GM10248 (cell line): Measurements from ENCODE around the gene DYRK1B.
A peak's percentile ranks its signal among the peaks of the same experiment; 100 is the strongest.

Experiments used
- CTCF ChIA-PET: fragments of 300-600 bp; sonication (Branson Sonifier 250); formaldehyde crosslinking; extraction: SDS; loops from one replicate; lab custom pipeline; 2021; ENCODE audit warnings: antibody characterized with exemption; lab: Yijun Ruan, JAX
- POLR2A ChIA-PET: fragments of 350-650 bp; sonication (Branson Sonifier 250); formaldehyde crosslinking; extraction: SDS; loops from one replicate; lab custom pipeline; 2020; ENCODE audit warnings: antibody characterized with exemption; lab: Yijun Ruan, JAX
- DNase-seq: peaks from one replicate; pipeline ENCODE4 v3.0.0; 2012; ENCODE audit errors: extremely low spot score
- TF ChIP-seq, protein P1 (sequence below): IDR thresholded peaks from 2 replicates; pipeline ENCODE4 v1.5.1; 2012; ENCODE audit warnings: mild to moderate bottlenecking, low read depth; ENCODE audit errors: extremely low read depth, missing control alignments, control extremely low read depth

The DYRK1B gene

GRCh38 chr19:39805104-39805503 is 28.9 kb downstream of the DYRK1B start:
- CTCF ChIA-PET: interaction anchor here (1.2 to 7.8 kb wide), 4 partner anchors 10 to 39 kb away, joined by 3 to 34 read pairs (median 17); partner anchors contain the start of gene FBL
- POLR2A ChIA-PET: no interaction called here
- DNase-seq: no peak
- TF ChIP-seq, protein P1, sequence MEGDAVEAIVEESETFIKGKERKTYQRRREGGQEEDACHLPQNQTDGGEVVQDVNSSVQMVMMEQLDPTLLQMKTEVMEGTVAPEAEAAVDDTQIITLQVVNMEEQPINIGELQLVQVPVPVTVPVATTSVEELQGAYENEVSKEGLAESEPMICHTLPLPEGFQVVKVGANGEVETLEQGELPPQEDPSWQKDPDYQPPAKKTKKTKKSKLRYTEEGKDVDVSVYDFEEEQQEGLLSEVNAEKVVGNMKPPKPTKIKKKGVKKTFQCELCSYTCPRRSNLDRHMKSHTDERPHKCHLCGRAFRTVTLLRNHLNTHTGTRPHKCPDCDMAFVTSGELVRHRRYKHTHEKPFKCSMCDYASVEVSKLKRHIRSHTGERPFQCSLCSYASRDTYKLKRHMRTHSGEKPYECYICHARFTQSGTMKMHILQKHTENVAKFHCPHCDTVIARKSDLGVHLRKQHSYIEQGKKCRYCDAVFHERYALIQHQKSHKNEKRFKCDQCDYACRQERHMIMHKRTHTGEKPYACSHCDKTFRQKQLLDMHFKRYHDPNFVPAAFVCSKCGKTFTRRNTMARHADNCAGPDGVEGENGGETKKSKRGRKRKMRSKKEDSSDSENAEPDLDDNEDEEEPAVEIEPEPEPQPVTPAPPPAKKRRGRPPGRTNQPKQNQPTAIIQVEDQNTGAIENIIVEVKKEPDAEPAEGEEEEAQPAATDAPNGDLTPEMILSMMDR: no peak

GRCh38 chr19:39802958-39803357 is 31.0 kb downstream of the DYRK1B start:
- TF ChIP-seq, protein P1: no peak
- ChIA-PET POLR2A (no interaction called here), CTCF (interaction anchor here (0.7 to 7.8 kb wide), 4 partner anchors 11 to 130 kb away, joined by 3 to 34 read pairs (median 15); partner anchors contain the start of gene FBL)
- DNase-seq: no peak

GRCh38 chr19:39797083-39797482 is 36.9 kb downstream of the DYRK1B start:
- ChIA-PET POLR2A (no interaction called here), CTCF (interaction anchor here (1.3 to 3.2 kb wide), 4 partner anchors 9 to 31 kb away, joined by 3 to 11 read pairs (median 4); no protein-coding TSS in a partner anchor)
- TF ChIP-seq, protein P1: no peak
- DNase-seq: no peak

DNA sequence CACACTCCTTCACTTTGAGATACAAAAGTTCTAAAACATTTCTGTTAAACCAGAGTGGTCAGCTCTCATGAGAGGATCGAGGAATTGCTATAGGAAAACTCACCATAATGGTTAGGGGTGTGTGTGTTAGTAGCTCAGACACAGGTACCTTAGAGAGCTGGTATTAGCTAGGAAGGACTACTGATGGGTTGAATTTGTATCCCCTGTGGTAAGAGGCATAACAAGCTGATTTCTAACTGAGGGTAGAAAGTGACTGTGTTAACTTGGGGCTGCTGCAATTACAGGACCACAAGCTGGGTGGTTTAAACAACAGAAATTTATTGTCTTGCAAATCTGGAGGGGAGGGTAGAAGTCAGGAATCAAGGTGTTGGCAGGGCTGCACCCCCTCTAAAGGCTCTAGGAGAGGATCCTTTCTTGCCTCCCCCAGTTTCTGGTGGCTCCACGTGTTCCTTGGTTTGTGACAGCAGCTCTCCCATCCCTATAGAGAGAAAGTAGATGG is 37.9 kb downstream of the DYRK1B start:
- ChIA-PET POLR2A (no interaction called here), CTCF (interaction anchor here (0.9 to 3.2 kb wide), 10 partner anchors 8 to 175 kb away, joined by 3 to 22 read pairs (median 4); partner anchors contain the start of genes FBL and PSMC4)
- TF ChIP-seq, protein P1: no peak
- no peak for DNase-seq

GRCh38 chr19:39795001-39795400 is 39.0 kb downstream of the DYRK1B start:
- ChIA-PET CTCF (interaction anchor here (1.2 to 3.2 kb wide), 7 partner anchors 8 to 176 kb away, joined by 3 to 22 read pairs (median 6); partner anchors contain the start of gene PSMC4), POLR2A (no interaction called here)
- DNase-seq: peak; percentile 69
- TF ChIP-seq, protein P1: no peak

GRCh38 chr19:39792999-39793546 is 40.9 kb downstream of the DYRK1B start:
- ChIA-PET CTCF (interaction anchor here (0.6 to 4.1 kb wide), 49 partner anchors 9 to 352 kb away, joined by 3 to 105 read pairs (median 4); partner anchors contain the start of genes DYRK1B, EID2B, FBL and LEUTX), POLR2A (no interaction called here)
- peak; percentile 84 for DNase-seq
- TF ChIP-seq, protein P1: peak; percentile 87
